Measurements from ENCODE around the gene PRPF40B.

Gene PRPF40B

DNA sequence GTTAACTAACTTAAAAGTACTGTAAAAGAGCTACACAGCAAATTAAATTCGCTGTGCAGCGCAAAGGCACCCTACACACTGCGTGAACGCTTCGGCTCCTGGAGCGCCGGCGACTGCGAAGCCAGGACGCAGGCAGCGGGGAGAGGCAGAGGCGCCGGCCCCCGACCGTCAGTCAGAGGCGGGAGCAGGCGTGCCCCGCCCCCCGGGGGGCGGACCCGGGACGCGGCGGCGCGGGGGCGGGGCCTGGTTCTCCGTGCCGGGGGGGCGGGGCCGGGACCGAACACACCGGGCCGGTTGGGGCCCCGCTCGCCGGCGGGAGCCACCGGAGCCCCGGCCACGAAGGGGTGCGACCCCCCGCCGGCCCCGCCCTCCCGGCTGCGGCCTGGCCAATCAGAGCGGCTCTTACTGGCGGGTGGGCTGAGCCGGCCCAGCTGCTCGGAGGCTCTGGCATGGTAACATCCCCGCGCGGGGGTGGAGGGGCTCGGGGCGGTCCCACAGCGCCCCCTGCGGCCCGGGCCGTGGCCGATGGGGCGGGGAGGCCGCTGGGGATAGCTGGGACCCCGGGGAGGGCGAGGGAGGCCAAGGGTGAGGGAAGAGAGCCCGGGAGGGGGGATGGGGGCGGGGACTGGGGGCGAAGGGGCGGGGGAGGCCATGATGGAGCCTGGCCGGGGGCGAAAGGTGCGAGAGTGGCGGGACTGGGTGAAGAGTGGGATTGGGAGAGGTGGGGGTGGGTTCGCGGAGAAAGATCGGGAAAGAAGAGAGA, at the start of gene PRPF40B:
TSS of gene PRPF40B (plus strand) at position 420 of the 763 bp plus-strand sequence. CDS start at position 450, 30 bp downstream.
- Histone ChIP-seq H3K9me3 (ENCODE audit: control insufficient read depth, low read length) (no peaks in the 10 kb centered on the region), H3K4me3 (ENCODE audit: low read length) (peak within 1 kb of the TSS; percentile 88), H3K27me3 (replicated peaks; ENCODE audit: control insufficient read depth, insufficient read depth, low read length) (no peaks in the 10 kb centered on the region), H3K36me3 (ENCODE audit: control insufficient read depth, insufficient read depth, low read length, severe bottlenecking) (no peaks in the 10 kb centered on the region), H3K4me1 (ENCODE audit: control insufficient read depth, insufficient read depth, low read length) (peaks cover 38% of the 10 kb centered on the region), H3K9ac (ENCODE audit: low read length) (peak within 1 kb of the TSS; percentile 93)
- DNase-seq (ENCODE audit: low read depth), result peak; percentile 94

DNA sequence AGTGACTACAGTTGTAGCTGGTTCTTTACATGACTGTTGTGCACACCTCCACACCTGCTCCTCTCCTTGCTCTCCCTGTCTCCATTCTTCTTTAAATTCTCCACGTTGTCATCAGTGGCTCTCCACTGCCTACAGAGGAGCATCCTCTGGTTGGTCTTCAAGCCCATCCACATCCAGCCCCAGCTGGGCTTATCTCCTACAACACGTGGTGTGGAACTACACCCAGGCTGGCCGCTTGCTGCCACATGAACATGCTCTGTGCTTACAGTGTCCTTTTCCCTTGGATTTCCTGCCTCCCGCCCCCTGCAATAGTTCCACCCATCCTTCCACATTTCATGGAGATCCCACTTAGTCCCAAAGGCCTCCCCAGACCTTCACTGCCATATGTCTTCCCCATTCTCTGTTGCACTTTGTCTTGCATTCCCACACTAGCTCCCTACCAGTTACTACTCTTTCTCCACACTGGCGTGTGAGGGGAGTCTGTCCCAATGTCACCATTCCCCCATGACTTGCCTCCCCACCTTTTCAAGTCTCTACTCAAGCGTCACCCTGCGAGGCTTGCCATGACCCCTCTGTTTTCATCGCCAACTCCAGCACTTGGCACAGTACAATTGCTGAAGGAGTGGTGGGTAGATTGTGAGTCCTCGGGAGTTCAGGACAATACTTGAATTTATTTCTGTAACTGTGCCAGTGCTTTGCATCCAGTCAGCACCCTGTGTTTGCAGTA, 45.6 kb upstream of the PRPF40B start:
- no peaks in the 10 kb centered on the region for H3K27me3 ChIP-seq (replicated peaks; ENCODE audit: control insufficient read depth, insufficient read depth, low read length)
- no peak overlapping the region for H3K4me3 ChIP-seq (ENCODE audit: low read length)
- H3K4me1 ChIP-seq (ENCODE audit: control insufficient read depth, insufficient read depth, low read length), result peaks cover 6% of the 10 kb centered on the region
- no peak overlapping the region for H3K9ac ChIP-seq (ENCODE audit: low read length)
- no peaks in the 10 kb centered on the region for H3K9me3 ChIP-seq (ENCODE audit: control insufficient read depth, low read length)
- H3K36me3 ChIP-seq (ENCODE audit: control insufficient read depth, insufficient read depth, low read length, severe bottlenecking), result peaks cover 11% of the 10 kb centered on the region
- DNase-seq (ENCODE audit: low read depth), result no peak

GRCh38 chr12:49578471-49579112, 44.8 kb upstream of the PRPF40B start:
- Histone ChIP-seq H3K36me3 (ENCODE audit: control insufficient read depth, insufficient read depth, low read length, severe bottlenecking) (peaks cover 11% of the 10 kb centered on the region), H3K4me1 (ENCODE audit: control insufficient read depth, insufficient read depth, low read length) (peaks cover 14% of the 10 kb centered on the region), H3K27me3 (replicated peaks; ENCODE audit: control insufficient read depth, insufficient read depth, low read length) (no peaks in the 10 kb centered on the region), H3K9ac (ENCODE audit: low read length) (no peak overlapping the region), H3K9me3 (ENCODE audit: control insufficient read depth, low read length) (no peaks in the 10 kb centered on the region), H3K4me3 (ENCODE audit: low read length) (no peak overlapping the region)
- DNase-seq (ENCODE audit: low read depth), result no peak

GRCh38 chr12:49580572-49581535, 42.5 kb upstream of the PRPF40B start:
- peaks cover 5% of the 10 kb centered on the region for H3K36me3 ChIP-seq (ENCODE audit: control insufficient read depth, insufficient read depth, low read length, severe bottlenecking)
- H3K4me1 ChIP-seq (ENCODE audit: control insufficient read depth, insufficient read depth, low read length), result peaks cover 20% of the 10 kb centered on the region
- DNase-seq (ENCODE audit: low read depth), result peak; percentile 92
- H3K4me3 ChIP-seq (ENCODE audit: low read length), result no peak overlapping the region
- H3K27me3 ChIP-seq (replicated peaks; ENCODE audit: control insufficient read depth, insufficient read depth, low read length), result no peaks in the 10 kb centered on the region
- H3K9me3 ChIP-seq (ENCODE audit: control insufficient read depth, low read length), result no peaks in the 10 kb centered on the region
- H3K9ac ChIP-seq (ENCODE audit: low read length), result no peak overlapping the region

GRCh38 chr12:49582201-49582600, 41.2 kb upstream of the PRPF40B start:
- DNase-seq (ENCODE audit: low read depth), result no peak
- Histone ChIP-seq H3K4me3 (ENCODE audit: low read length) (no peak overlapping the region), H3K36me3 (ENCODE audit: control insufficient read depth, insufficient read depth, low read length, severe bottlenecking) (peaks cover 5% of the 10 kb centered on the region), H3K9me3 (ENCODE audit: control insufficient read depth, low read length) (no peaks in the 10 kb centered on the region), H3K9ac (ENCODE audit: low read length) (no peak overlapping the region), H3K4me1 (ENCODE audit: control insufficient read depth, insufficient read depth, low read length) (peaks cover 27% of the 10 kb centered on the region), H3K27me3 (replicated peaks; ENCODE audit: control insufficient read depth, insufficient read depth, low read length) (no peaks in the 10 kb centered on the region)

DNA sequence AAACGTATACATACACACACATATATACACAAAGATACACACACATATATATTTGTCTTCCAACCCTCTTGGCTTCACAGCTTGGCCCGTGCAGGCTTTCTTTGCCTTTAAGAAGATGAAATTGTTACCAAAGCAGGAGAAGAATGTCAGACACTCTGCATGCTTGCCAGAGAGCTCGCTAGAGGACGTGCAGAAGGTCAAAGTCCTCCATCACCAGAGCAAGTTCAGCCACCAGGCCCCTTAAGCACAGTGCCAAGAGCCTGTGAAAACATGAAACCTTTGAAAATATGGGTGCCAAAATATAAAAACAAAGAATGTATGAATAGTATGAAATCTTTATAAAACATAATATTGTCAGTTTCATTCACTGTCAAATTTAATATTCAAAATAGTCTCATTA, 40.5 kb upstream of the PRPF40B start:
- Histone ChIP-seq H3K36me3 (ENCODE audit: control insufficient read depth, insufficient read depth, low read length, severe bottlenecking) (peaks cover under 1% of the 10 kb centered on the region), H3K4me1 (ENCODE audit: control insufficient read depth, insufficient read depth, low read length) (peaks cover 27% of the 10 kb centered on the region), H3K9me3 (ENCODE audit: control insufficient read depth, low read length) (no peaks in the 10 kb centered on the region), H3K9ac (ENCODE audit: low read length) (no peak overlapping the region), H3K27me3 (replicated peaks; ENCODE audit: control insufficient read depth, insufficient read depth, low read length) (no peaks in the 10 kb centered on the region), H3K4me3 (ENCODE audit: low read length) (no peak overlapping the region)
- peak; percentile 56 for DNase-seq (ENCODE audit: low read depth)

GRCh38 chr12:49583366-49584094, 39.8 kb upstream of the PRPF40B start:
- peak overlapping the region; percentile 37 for H3K9ac ChIP-seq (ENCODE audit: low read length)
- H3K36me3 ChIP-seq (ENCODE audit: control insufficient read depth, insufficient read depth, low read length, severe bottlenecking), result no peaks in the 10 kb centered on the region
- peaks cover 27% of the 10 kb centered on the region for H3K4me1 ChIP-seq (ENCODE audit: control insufficient read depth, insufficient read depth, low read length)
- DNase-seq (ENCODE audit: low read depth), result peak; percentile 19
- H3K9me3 ChIP-seq (ENCODE audit: control insufficient read depth, low read length), result no peaks in the 10 kb centered on the region
- H3K27me3 ChIP-seq (replicated peaks; ENCODE audit: control insufficient read depth, insufficient read depth, low read length), result no peaks in the 10 kb centered on the region
- H3K4me3 ChIP-seq (ENCODE audit: low read length), result no peak overlapping the region

DNA sequence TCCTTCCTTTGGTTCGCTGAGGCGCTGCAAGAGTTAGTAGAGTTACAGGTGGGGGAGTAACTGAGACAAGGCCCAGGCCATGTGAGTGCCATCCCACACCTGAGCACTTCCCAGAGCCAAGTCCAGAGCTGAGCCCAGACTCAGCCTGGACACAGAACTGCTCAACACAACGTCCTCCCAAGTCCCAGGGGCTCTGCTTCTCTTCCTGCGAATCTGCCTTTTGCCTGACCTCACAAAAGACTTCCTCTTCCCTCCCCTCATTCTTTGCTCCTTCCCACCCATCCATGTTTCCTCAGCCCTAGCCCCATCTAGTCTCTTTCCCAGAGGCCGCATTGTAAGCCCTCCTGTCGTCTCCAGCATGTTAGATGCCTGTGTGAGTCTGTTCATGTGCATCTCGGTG, 38.8 kb upstream of the PRPF40B start:
- no peak for DNase-seq (ENCODE audit: low read depth)
- Histone ChIP-seq H3K9ac (ENCODE audit: low read length) (no peak overlapping the region), H3K4me3 (ENCODE audit: low read length) (no peak overlapping the region), H3K27me3 (replicated peaks; ENCODE audit: control insufficient read depth, insufficient read depth, low read length) (no peaks in the 10 kb centered on the region), H3K36me3 (ENCODE audit: control insufficient read depth, insufficient read depth, low read length, severe bottlenecking) (no peaks in the 10 kb centered on the region), H3K4me1 (ENCODE audit: control insufficient read depth, insufficient read depth, low read length) (peaks cover 32% of the 10 kb centered on the region), H3K9me3 (ENCODE audit: control insufficient read depth, low read length) (no peaks in the 10 kb centered on the region)

- Histone ChIP-seq H3K4me3 (ENCODE audit: low read length) (no peak overlapping the region), H3K36me3 (ENCODE audit: control insufficient read depth, insufficient read depth, low read length, severe bottlenecking) (no peaks in the 10 kb centered on the region)
- DNase-seq (ENCODE audit: low read depth), result peak; percentile 16
Observed at GRCh38 chr12:49585477-49586459, 37.6 kb upstream of the PRPF40B start.

More at GRCh38 chr12:49585477-49586459, 37.6 kb upstream of the PRPF40B start:
- Histone ChIP-seq H3K9me3 (ENCODE audit: control insufficient read depth, low read length) (no peaks in the 10 kb centered on the region), H3K9ac (ENCODE audit: low read length) (no peak overlapping the region), H3K27me3 (replicated peaks; ENCODE audit: control insufficient read depth, insufficient read depth, low read length) (no peaks in the 10 kb centered on the region), H3K4me1 (ENCODE audit: control insufficient read depth, insufficient read depth, low read length) (peaks cover 32% of the 10 kb centered on the region)
